ENCODE measurements around the gene MAB21L1. TPM values are rescaled to one million over a fixed set of nuclear protein-coding genes. Genes with fewer than 3 reads are reported as not detected.

MAB21L1 gene
- total RNA-seq, 4 donors from 2014 or later, result 0.53 to 4.1 (median 0.80) TPM; not detected in 1

DNA sequence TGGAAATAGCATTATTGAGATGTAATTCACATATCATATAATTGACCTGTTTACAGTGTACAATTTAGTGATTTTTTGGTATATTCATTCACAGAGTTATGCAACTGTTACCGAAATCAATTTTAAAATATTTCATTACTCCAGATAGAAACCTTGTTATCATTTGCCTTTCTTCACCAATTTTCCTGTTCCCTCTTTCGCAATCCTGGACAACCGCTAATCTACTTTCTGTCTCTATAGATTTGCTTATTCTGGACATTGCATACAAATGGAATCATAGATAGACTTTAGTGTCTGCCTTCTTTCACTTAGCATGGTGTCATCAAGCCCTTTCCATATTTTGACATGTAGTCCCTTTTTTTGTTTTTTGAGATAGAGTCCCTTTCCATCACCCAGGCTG is 19.2 kb downstream of the MAB21L1 start:
- Histone ChIP-seq H3K4me1 (no peaks in the 10 kb centered on the region), H3K27ac (no peak overlapping the region), H3K9me3 (no peaks in the 10 kb centered on the region), H3K36me3 (no peaks in the 10 kb centered on the region), H3K4me3 (no peak overlapping the region), H3K27me3 (no peaks in the 10 kb centered on the region)
- DNase-seq, result no peak
- TF ChIP-seq POLR2A (IDR thresholded peaks at IDR 0.05) (no peak), CTCF (IDR thresholded peaks at IDR 0.05) (no peak)

- no peak for TF ChIP-seq POLR2A (IDR thresholded peaks at IDR 0.05)
- TF ChIP-seq CTCF (IDR thresholded peaks at IDR 0.05), result no peak
- no peaks in the 10 kb centered on the region for H3K27me3 ChIP-seq
- H3K27ac ChIP-seq, result no peak overlapping the region
- no peaks in the 10 kb centered on the region for H3K36me3 ChIP-seq
- H3K9me3 ChIP-seq, result no peaks in the 10 kb centered on the region
- no peak for DNase-seq
- H3K4me1 ChIP-seq, result no peaks in the 10 kb centered on the region
- H3K4me3 ChIP-seq, result no peak overlapping the region
These were observed 21.5 kb downstream of the MAB21L1 start for GRCh38 chr13:35455022-35455421.

GRCh38 chr13:35449821-35450220 is 26.7 kb downstream of the MAB21L1 start:
- no peak for DNase-seq
- no peak for TF ChIP-seq CTCF (IDR thresholded peaks at IDR 0.05)
- TF ChIP-seq POLR2A (IDR thresholded peaks at IDR 0.05), result no peak
- no peaks in the 10 kb centered on the region for H3K36me3 ChIP-seq
- no peak overlapping the region for H3K27ac ChIP-seq
- H3K4me1 ChIP-seq, result no peaks in the 10 kb centered on the region
- no peaks in the 10 kb centered on the region for H3K9me3 ChIP-seq
- no peak overlapping the region for H3K4me3 ChIP-seq
- H3K27me3 ChIP-seq, result no peaks in the 10 kb centered on the region

DNA sequence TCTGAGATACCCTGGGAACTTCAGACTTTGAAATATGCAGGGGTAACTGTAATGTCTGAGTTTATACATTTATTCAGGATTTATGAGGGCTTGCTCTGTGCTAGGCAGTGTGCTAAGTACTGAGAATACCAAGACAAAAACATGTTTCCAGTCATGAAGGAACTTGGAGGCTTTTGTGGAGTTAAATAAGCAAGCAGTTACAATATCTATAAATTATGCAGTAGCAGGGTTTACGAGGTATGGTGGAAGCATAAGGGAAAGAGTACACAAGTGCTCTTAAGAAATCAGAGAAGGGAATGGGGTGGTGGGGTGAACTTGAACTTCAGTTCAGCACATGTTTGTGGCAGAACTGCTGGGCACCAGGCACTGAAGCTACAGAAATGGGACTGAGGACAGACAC is 28.0 kb downstream of the MAB21L1 start:
- no peak for DNase-seq
- no peak for TF ChIP-seq POLR2A (IDR thresholded peaks at IDR 0.05)
- no peak for TF ChIP-seq CTCF (IDR thresholded peaks at IDR 0.05)
- Histone ChIP-seq H3K27ac (no peak overlapping the region), H3K4me1 (no peaks in the 10 kb centered on the region), H3K9me3 (no peaks in the 10 kb centered on the region), H3K4me3 (no peak overlapping the region), H3K27me3 (no peaks in the 10 kb centered on the region), H3K36me3 (no peaks in the 10 kb centered on the region)
